Mononuclear cell (primary cell): ENCODE measurements around the gene GALR1. TPM values are rescaled to one million over a fixed set of nuclear protein-coding genes. Genes with fewer than 3 reads are reported as not detected.
"Not testable (repeated sequence)": the region's sequence is repeated elsewhere in the genome, so short reads cannot be mapped to it uniquely, and the experiment has no call there.

ENCODE experiments used
- H3K27me3 ChIP-seq: 2 replicates; pipeline ENCODE4 v1.6.0; 2011; ENCODE audit warnings: low read length, control low read depth; ENCODE audit not compliant: insufficient read depth
- H3K4me1 ChIP-seq: 2 replicates; pipeline ENCODE4 v1.5.1; 2011; ENCODE audit warnings: mild to moderate bottlenecking, low read length, control low read depth; ENCODE audit not compliant: insufficient read depth
- H3K4me3 ChIP-seq: 2 replicates; pipeline ENCODE4 v1.5.1; 2011; ENCODE audit warnings: mild to moderate bottlenecking, low read length, moderate library complexity
- H3K9me3 ChIP-seq: 2 replicates; pipeline ENCODE4 v1.5.1; 2011; ENCODE audit warnings: low read depth, mild to moderate bottlenecking, control low read depth, low read length
- total RNA-seq: library from RNA; depleted of rRNA; stranded (reverse); fragments of >200 nt; gene quantifications from one replicate; pipeline ENCODE4 v1.2.3, GENCODE V29; 2012

The GALR1 gene
- total RNA-seq, 1 donor = under 0.01 TPM

DNA sequence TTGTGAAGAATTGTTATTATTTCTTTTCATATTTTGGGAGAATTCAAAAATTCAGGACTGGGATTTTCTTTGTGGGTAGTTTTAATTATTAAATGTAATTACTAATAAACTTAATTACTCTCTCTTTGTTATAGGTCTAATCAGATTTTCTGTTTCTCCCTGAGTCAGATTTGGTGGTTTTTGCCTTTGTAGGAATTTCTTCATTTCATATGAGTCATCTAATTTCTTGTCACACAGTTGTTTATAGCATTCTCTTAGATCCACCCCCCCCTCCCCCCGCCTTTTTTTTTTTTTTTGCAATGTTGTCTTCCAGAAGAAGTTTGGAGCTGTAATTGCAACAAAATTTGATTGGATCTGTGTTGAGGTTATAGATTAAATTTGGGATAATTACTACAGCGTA, 26.0 kb upstream of the GALR1 start:
- H3K27me3 ChIP-seq = no peaks in the 10 kb centered on the region
- H3K4me1 ChIP-seq = peaks cover 7% of the 10 kb centered on the region
- no peak overlapping the region for H3K4me3 ChIP-seq
- H3K9me3 ChIP-seq = no peaks in the 10 kb centered on the region

DNA sequence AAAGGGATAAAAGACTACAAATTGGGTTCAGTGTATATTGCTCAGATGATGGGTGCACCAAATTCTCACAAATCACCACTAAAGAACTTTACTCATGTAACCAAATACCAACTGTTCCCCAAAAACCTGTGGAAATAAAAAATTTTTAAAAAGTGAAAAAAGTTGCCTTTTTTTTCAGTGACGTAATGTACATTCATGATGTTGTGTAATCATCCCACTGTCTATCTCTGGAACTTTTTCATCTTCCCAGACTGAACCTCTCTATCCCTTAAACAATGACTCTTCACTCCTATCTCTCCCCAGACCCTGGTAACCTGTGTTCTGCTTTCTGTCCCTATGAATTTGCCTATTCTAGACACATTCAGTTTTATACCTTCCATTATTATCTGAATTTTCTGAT, 19.0 kb upstream of the GALR1 start:
- Histone ChIP-seq H3K4me3 (no peak overlapping the region), H3K4me1 (no peaks in the 10 kb centered on the region), H3K27me3 (peaks cover 7% of the 10 kb centered on the region), H3K9me3 (no peaks in the 10 kb centered on the region)

DNA sequence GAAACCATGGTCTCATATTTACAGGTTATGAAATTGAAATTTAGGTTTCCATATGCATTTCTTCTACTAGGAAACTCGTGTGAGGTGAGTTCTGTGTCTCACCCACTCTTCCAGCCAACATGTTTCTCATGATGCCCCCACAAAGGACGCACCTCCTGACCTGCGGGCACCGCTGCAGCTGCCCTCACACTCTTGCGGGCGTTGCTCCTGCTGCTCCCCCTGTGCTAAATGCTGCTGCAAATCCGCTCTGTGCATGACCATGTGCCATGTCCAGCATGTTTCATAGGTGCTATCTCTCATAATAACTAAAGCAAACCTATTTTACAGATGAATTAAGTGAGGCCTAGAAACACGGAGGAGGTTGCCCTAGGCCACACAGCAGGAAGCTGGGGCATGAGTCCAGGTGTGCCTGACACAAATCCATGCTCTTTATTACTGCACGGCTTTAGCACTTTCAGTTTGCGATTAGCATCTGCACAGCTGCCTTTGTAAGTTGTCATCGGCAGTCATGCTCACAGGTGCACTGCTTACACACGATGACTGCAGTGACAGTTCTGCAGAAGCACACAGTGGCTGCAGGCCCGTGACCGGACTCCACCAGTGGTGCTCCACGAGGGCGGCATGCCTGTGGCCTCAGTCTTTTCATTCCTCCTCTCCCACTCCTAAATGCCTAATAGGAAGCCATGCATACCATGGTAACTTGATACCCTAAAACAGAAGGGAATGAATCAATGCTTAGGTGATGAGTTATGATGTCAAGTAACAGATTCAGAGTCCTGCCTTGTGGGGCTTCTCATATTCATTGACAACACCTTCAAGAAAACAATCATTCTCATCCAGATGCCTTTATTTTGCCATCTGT, 14.9 kb upstream of the GALR1 start:
- Histone ChIP-seq H3K4me1 (no peaks in the 10 kb centered on the region), H3K4me3 (no peak overlapping the region), H3K9me3 (peaks cover 17% of the 10 kb centered on the region), H3K27me3 (peaks cover 4% of the 10 kb centered on the region)

DNA sequence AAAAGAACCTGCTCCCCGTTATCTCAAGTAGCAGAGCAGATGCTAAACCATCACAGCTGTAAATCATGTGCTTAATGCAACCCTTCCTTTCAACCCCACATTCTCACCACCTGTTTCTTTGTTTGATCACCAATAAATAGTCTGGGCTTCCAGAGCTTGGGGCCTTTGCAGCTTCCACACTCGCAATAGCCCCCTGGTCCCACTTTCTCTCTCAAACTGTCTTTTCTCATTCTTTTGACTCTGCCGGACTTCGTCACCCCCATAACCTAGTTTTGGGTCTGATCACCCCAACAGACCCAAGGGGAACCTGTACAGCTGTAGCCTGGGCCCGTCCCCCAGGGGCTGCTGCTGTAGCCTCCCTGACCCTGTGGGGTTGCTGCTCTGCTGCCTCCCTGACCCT, 10.4 kb upstream of the GALR1 start:
- not testable (repeated sequence) for H3K4me1 ChIP-seq

DNA sequence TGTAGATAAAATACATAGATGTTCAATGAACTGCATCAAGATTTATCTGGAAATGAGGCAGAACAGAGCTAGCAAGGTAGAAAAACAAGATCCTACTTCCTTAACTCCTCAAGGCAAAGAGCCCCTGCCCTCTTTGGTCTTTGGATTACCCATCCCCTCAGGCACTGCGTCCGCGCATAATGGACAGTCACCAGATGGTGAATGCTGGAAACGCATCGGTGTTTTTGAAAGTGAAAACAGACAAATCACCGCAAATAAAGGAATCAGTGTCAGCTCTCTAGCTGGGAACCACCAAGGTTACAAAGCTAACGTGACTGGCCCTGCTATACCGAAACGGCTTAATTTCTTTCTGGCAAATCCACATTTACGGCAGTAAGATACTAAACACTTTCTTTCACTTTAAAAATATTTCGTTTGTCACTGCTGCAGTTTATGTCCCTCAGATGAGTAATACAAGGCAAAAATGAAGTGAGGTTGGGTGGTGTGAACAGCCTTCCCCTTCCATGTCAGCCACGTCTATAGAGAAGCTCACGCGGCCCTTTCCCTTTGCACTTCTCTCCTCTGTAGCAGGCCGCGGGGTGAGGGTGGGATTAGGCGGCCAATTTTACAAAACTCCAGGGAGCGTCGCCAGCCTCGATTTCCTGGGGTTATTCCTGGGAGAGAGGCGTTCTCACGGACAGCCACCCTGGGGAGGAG, 627 bp upstream of the GALR1 start:
- peaks cover 10% of the 10 kb centered on the region for H3K4me1 ChIP-seq
- H3K9me3 ChIP-seq = peaks cover 11% of the 10 kb centered on the region
- H3K27me3 ChIP-seq = peaks cover 69% of the 10 kb centered on the region
- H3K4me3 ChIP-seq = no peak overlapping the region

More for the DNA sequence above, 10.4 kb upstream of the GALR1 start:
- not testable (repeated sequence) for H3K4me3 ChIP-seq, H3K27me3 ChIP-seq
- peaks cover 17% of the 10 kb centered on the region for H3K9me3 ChIP-seq

DNA sequence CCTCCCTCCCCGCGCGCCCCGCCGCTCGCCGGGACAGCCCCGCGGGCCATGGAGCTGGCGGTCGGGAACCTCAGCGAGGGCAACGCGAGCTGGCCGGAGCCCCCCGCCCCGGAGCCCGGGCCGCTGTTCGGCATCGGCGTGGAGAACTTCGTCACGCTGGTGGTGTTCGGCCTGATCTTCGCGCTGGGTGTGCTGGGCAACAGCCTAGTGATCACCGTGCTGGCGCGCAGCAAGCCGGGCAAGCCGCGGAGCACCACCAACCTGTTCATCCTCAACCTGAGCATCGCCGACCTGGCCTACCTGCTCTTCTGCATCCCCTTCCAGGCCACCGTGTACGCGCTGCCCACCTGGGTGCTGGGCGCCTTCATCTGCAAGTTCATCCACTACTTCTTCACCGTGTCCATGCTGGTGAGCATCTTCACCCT, 865 bp downstream of the GALR1 start:
- peaks cover 10% of the 10 kb centered on the region for H3K4me1 ChIP-seq
- no peak overlapping the region for H3K4me3 ChIP-seq
- H3K27me3 ChIP-seq = peaks cover 81% of the 10 kb centered on the region

DNA sequence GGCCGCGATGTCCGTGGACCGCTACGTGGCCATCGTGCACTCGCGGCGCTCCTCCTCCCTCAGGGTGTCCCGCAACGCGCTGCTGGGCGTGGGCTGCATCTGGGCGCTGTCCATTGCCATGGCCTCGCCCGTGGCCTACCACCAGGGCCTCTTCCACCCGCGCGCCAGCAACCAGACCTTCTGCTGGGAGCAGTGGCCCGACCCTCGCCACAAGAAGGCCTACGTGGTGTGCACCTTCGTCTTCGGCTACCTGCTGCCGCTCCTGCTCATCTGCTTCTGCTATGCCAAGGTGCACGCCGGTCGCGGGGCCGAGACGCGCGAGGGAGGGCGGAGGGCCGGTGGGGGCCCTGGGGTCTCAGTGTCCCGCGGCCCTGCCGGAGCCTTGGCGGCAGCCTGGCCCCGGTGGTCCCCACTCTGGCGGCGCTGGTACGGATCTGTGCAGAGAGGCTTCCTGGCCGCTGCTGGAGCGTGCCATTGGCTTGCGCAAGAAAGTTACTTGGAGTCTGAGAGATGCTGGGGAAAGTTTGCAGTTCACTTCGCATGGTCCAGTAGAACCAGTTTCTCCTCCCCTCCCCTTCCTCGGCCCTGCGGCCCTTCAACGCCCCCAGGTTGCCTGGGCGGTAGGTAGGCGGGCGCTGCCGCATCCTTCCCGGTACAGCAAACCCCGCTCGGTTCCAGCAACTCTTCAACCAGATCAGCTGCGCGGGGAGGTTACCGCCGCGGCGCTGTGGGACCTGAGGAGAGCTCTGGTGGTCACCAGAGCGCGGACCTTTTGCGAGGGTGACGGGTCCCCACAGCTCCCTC, 1.5 kb downstream of the GALR1 start:
- Histone ChIP-seq H3K9me3 (peaks cover 11% of the 10 kb centered on the region), H3K27me3 (peaks cover 83% of the 10 kb centered on the region), H3K4me1 (peaks cover 10% of the 10 kb centered on the region), H3K4me3 (no peak overlapping the region)

More for the DNA sequence above, 865 bp downstream of the GALR1 start:
- peaks cover 11% of the 10 kb centered on the region for H3K9me3 ChIP-seq

DNA sequence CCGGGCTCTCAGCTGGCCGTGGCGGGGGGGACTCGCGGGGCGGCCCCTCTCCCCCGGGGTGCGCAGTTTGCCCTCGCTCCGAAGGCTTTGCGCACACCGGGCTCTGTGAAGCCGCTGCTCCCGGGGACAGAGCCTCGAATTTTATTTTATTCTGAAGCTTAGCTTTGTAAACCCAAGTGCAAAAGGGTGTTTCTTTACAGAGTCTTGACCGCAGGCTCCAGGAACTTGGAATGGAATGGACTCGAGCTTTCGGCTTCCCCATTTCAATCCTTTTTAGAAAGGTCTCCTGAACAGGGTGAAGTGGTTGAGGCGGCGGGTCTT, 2.0 kb downstream of the GALR1 start:
- peaks cover 84% of the 10 kb centered on the region for H3K27me3 ChIP-seq
- no peak overlapping the region for H3K4me3 ChIP-seq
- peaks cover 10% of the 10 kb centered on the region for H3K4me1 ChIP-seq
- H3K9me3 ChIP-seq = peaks cover 11% of the 10 kb centered on the region

DNA sequence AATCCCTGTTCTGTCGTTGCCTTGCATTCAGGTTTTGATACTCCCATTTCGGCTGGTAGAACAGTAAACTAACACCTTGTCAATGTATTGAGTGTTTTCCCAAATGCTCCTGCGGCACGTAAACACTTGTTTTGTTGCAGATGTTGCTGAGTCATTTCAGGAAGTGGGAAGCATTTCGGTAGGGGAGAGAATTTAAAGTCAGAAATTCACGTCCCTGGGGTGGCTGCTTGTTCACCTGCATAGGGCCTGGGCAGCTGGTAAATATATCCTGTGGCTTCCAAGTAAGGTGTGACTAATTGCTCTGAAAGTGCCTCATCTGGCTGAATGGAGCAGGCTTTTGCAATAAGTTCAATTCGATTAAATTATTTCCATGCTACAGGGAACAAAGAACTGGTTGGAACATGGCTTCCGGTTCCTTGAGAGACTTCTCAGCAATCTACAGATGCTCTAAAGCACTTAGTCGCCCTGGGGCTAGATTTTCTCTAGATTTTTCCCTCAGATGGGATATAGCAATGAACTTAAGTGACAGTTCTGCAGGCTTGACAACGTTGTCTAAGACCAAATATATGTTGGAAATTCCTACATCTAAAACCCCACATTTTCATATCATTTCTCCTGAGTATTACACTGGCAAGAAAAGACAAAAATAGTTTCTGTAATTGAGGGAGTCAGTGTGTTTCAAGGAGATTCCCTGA, 5.2 kb downstream of the GALR1 start:
- Histone ChIP-seq H3K9me3 (no peaks in the 10 kb centered on the region), H3K4me1 (peaks cover under 1% of the 10 kb centered on the region), H3K27me3 (peaks cover 59% of the 10 kb centered on the region), H3K4me3 (no peak overlapping the region)

DNA sequence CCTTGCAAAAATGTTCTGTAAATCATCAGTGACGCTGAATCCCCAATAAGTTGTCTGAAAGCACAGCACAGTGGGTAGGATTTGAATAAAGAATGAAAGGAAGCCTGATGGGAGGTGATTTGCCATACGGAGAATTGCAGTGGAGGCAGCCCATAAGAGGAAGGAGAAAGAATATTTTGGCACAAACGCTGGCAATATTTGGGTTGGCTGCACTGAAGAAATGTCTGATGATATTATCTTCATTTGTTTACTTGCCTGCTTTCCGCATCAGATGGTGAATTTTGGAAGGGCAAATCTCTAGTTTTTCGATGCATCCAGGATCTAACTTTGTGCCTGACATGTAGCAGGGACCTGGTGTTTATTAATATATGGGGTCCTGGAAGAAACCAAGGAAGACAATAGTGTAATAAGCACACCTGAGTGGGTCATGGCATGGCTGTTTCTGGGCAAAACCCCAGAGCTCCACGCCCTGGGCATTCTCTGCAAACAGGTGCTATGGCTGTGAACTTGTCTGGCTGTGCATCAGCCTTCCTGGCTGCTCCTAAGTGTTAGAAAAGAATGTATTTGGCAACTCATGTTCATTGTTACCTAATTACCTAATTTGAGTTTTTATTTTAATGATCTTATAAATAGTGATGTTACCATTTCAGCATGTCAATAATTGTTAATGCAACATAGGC, 5.9 kb downstream of the GALR1 start:
- Histone ChIP-seq H3K9me3 (no peaks in the 10 kb centered on the region), H3K4me1 (no peaks in the 10 kb centered on the region), H3K4me3 (no peak overlapping the region), H3K27me3 (peaks cover 55% of the 10 kb centered on the region)

DNA sequence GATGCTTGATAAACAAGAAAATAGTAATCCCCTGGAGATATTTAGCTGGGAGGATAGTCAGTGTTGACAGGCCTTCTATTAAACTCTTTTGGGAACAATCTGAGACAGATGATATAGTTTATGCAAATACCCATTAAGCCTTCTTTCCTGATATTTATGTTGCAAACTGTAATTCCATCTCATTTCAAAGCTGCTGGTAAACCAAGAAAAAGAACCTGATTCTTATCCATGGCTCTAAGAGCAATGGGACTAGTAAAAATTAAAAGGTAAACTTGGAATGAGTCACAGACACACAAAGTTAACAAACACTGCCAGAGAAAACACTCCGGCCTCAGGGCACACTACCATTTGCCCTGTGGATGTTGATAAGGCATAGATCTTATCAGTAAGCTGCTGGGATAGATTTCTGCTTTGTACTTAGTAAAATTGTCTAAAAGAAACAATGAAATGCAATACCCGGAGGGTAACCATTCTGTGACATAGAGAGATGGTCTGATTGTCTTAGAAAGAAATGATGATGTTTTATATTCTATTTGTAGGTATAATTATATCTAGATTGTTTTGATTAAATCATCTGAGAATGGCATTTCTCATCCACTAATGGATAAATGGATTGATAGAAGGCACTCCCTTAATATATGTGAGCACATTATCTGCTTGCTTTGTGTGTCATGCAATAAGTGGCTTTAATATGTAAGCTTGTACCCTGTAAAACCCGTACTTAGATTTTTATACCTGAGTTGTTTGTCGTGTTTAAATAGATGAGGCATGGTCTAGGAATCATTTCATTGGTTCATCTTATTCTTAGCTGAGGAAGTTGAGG, 13.2 kb downstream of the GALR1 start:
- Histone ChIP-seq H3K4me1 (no peaks in the 10 kb centered on the region), H3K9me3 (no peaks in the 10 kb centered on the region), H3K4me3 (no peak overlapping the region), H3K27me3 (no peaks in the 10 kb centered on the region)

DNA sequence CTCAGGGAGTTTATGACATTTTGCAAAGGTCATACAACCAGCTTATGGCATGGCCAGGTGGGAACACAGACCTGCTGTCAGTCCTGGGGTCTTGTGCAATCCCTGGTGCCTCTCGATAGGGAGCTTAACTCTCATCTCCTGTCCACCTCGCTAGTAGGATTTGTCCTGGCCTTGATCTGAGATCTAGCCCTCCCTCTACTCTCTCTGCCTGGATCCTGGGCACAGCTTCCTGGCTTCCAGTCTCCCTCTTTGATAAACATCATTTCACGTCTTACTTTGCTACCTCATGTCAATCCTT, 13.8 kb downstream of the GALR1 start:
- H3K27me3 ChIP-seq = no peaks in the 10 kb centered on the region
- no peak overlapping the region for H3K4me3 ChIP-seq
- no peaks in the 10 kb centered on the region for H3K4me1 ChIP-seq
- H3K9me3 ChIP-seq = no peaks in the 10 kb centered on the region

DNA sequence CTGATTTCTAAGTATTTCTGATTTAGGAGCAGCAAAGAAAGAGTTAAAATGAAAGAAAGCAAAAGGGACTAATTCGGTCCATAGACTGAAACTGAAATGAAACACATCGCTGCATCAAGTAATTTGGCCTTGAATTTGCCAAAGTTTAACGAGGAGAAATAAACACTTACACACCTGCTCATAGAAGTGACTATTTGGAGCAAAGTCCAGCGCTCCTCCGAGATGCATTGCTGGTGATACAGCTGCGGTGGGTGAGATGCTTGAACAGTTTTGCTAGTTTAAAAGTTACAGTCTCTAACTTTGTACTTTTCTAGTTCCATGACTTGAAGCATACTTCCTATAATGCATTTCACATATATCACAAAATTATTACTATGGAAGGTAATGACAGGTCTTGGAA, 18.3 kb downstream of the GALR1 start:
- peaks cover 4% of the 10 kb centered on the region for H3K27me3 ChIP-seq
- H3K4me3 ChIP-seq = no peak overlapping the region
- no peaks in the 10 kb centered on the region for H3K9me3 ChIP-seq
- H3K4me1 ChIP-seq = no peaks in the 10 kb centered on the region

DNA sequence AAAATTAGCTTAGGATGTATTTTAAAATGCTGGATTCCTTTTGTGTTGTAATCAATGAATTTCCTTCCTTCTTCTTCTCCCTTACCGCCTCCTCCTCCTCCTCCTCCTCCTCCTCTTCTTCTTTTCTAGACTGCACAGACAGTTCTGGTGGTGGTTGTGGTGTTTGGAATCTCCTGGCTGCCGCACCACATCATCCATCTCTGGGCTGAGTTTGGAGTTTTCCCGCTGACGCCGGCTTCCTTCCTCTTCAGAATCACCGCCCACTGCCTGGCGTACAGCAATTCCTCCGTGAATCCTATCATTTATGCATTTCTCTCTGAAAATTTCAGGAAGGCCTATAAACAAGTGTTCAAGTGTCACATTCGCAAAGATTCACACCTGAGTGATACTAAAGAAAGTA, 18.8 kb downstream of the GALR1 start:
- H3K27me3 ChIP-seq = peaks cover 4% of the 10 kb centered on the region
- no peaks in the 10 kb centered on the region for H3K4me1 ChIP-seq
- H3K9me3 ChIP-seq = no peaks in the 10 kb centered on the region
- H3K4me3 ChIP-seq = no peak overlapping the region
